GM12878 (cell line): Measurements from ENCODE around the gene AAMP. TPM values are rescaled to one million over a fixed set of nuclear protein-coding genes. Genes with fewer than 3 reads are reported as not detected.

Source experiments
- ATAC-seq: fragments of 200-7000 bp; cut with Tn5 transposase; 3 replicates; pipeline ENCODE4 v1.9.1; 2020; ENCODE audit warnings: mild to moderate bottlenecking, moderate library complexity
- BruUV-seq: library from RNA; stranded (reverse); fragments of 400-500 nt; replicated peaks from 2 replicates; lab custom pipeline; 2021; lab: Mats Ljungman, UMichigan
- CTCF ChIA-PET: fragments of 300-600 bp; sonication (Branson Sonifier 250); formaldehyde crosslinking; extraction: SDS; loops from one replicate; lab custom pipeline; 2021; ENCODE audit warnings: inconsistent platforms; lab: Yijun Ruan, JAX
- POLR2A ChIA-PET: fragments of 350-600 bp; formaldehyde crosslinking; extraction: SDS; loops from one replicate; lab custom pipeline; 2021; ENCODE audit warnings: inconsistent platforms; lab: Charles Lee
- RAD21 ChIA-PET: fragments of 300-600 bp; sonication (Branson Sonifier 250); formaldehyde crosslinking; loops from one replicate; lab custom pipeline; 2023; ENCODE audit warnings: antibody characterized with exemption; ENCODE audit not compliant: unreplicated experiment; lab: Charles Lee
- SMC1A ChIA-PET: fragments of 300-600 bp; sonication (Branson Sonifier 250); formaldehyde crosslinking; loops from one replicate; lab custom pipeline; 2023; ENCODE audit not compliant: unreplicated experiment, uncharacterized antibody; lab: Charles Lee
- DNase-seq: peaks from one replicate; pipeline ENCODE4 v3.0.0-alpha.2; 2011; ENCODE audit warnings: low read depth, low spot score
- FAIRE-seq: peaks from 3 replicates; lab custom pipeline; 2011; peaks lifted over from hg19 to GRCh38; lab: Jason Lieb, UNC
- H2AFZ ChIP-seq: 2 replicates; pipeline ENCODE4 v1.6.0; 2011; ENCODE audit warnings: low read depth, low read length, control low read depth; ENCODE audit not compliant: control insufficient read depth
- H3K27ac ChIP-seq: 2 replicates; pipeline ENCODE4 v1.5.1; 2011; ENCODE audit warnings: control low read depth; ENCODE audit not compliant: control insufficient read depth, insufficient read depth
- H3K27me3 ChIP-seq, 2 experiments: replicated peaks in 1 of 2; 2 replicates each; pipeline versions ENCODE4 v1.6.0 to v1.6.1; 2011; ENCODE audit warnings: low read length in 1 of 2; ENCODE audit not compliant: control insufficient read depth in 2 of 2, insufficient read depth in 2 of 2
- H3K36me3 ChIP-seq, 2 experiments: 2 replicates each; pipeline ENCODE4 v1.5.1; 2011; ENCODE audit warnings: low read length in 1 of 2; ENCODE audit not compliant: control insufficient read depth in 2 of 2, insufficient read depth in 2 of 2
- H3K4me1 ChIP-seq: 2 replicates; pipeline ENCODE4 v1.6.1; 2011; ENCODE audit warnings: mild to moderate bottlenecking, low read length, moderate library complexity, mixed read lengths; ENCODE audit not compliant: control insufficient read depth, insufficient read depth
- H3K4me2 ChIP-seq: 2 replicates; pipeline ENCODE4 v1.6.0; 2011; ENCODE audit warnings: control low read depth; ENCODE audit not compliant: control insufficient read depth, insufficient read depth
- H3K4me3 ChIP-seq: fragments of 200-600 bp; sonication (generic); 2 replicates; pipeline ENCODE4 v1.5.1; 2016
- H3K79me2 ChIP-seq: 2 replicates; pipeline ENCODE4 v1.6.0; 2011; ENCODE audit warnings: low read length; ENCODE audit not compliant: control insufficient read depth, insufficient read depth
- H3K9ac ChIP-seq: 2 replicates; pipeline ENCODE4 v1.8.0; 2011; ENCODE audit warnings: low read length, control low read depth, mixed read lengths; ENCODE audit not compliant: control insufficient read depth, insufficient read depth
- H3K9me3 ChIP-seq: replicated peaks from 3 replicates; pipeline ENCODE4 v1.5.1; 2011; ENCODE audit warnings: mild to moderate bottlenecking, low read length; ENCODE audit not compliant: control insufficient read depth, insufficient read depth
- H4K20me1 ChIP-seq: 2 replicates; pipeline ENCODE4 v1.6.0; 2011; ENCODE audit not compliant: control insufficient read depth, insufficient read depth
- E4F1 ChIP-seq: fragments of 450-650 bp; IDR thresholded peaks from 2 replicates; pipeline ENCODE4 v1.6.1; 2018; ENCODE audit warnings: borderline replicate concordance, mild to moderate bottlenecking; ENCODE audit not compliant: partially characterized antibody
- MYC ChIP-seq: IDR thresholded peaks from 2 replicates; pipeline ENCODE4 v1.6.1; 2011; ENCODE audit warnings: mild to moderate bottlenecking, low read length, moderate library complexity, inconsistent platforms; ENCODE audit not compliant: insufficient read depth, insufficient replicate concordance, insufficient read length, severe bottlenecking
- POLR2AphosphoS5 ChIP-seq: IDR thresholded peaks from 2 replicates; pipeline ENCODE4 v1.6.1; 2011; ENCODE audit warnings: mild to moderate bottlenecking, low read length, inconsistent platforms
- WRNIP1 ChIP-seq: IDR thresholded peaks from 2 replicates; pipeline ENCODE4 v1.6.1; 2011; ENCODE audit warnings: low read depth, low read length, improper control_type of control experiment, borderline replicate concordance
- WGBS: methylation state at CpG from one replicate; pipeline ENCODE4 v1.1.6; 2016; ENCODE audit warnings: low lambda C conversion rate; ENCODE audit not compliant: insufficient replicate concordance, insufficient coverage; ENCODE audit errors: missing lambda C conversion rate; 5-methylcytosine and 5-hydroxymethylcytosine counted together
- in situ Hi-C: fragments of 300-500 bp; cut with MboI; formaldehyde crosslinking; loops from 9 replicates; pipeline ENCODE4 v1.14.3; 2018; ENCODE audit warnings: mixed read lengths
- intact Hi-C: fragments of 100-400 bp; cut with micrococcal nuclease; formaldehyde crosslinking; loops from one replicate; pipeline ENCODE4 v1.14.2; 2022; ENCODE audit not compliant: unreplicated experiment
- polyA plus RNA-seq, 11 experiments: library from polyadenylated mRNA; depleted of rRNA in 4 of 11; unstranded in 6 of 11; stranded (reverse) in 5 of 11; fragments of >200 nt; fragmentation: Nextera tagmentation in 4 of 11; fragmentation: Illumina TruSeq in 1 of 11; extraction: Ambion mirVana in 4 of 11; extraction: Trizol in 1 of 11; gene quantifications; 1 replicate in 1 of 11; 2 replicates in 10 of 11; pipeline versions ENCODE4 v1.2.1 to v1.2.3, GENCODE V29; 2011 to 2016; ENCODE audit warnings: inconsistent platforms in 2 of 11, missing spikeins in 2 of 11, low read depth in 1 of 11
- total RNA-seq, 4 experiments: library from RNA; depleted of rRNA in 3 of 4; stranded (reverse); fragments of >200 nt in 3 of 4; fragmentation: Illumina TruSeq in 1 of 4; extraction: Trizol in 1 of 4; gene quantifications; 2 replicates each; pipeline versions ENCODE4 v1.2.1 to v1.2.3, GENCODE V29; 2013 to 2021

AAMP gene
- total and polyA plus RNA-seq, 10 of the 15 experiments (the other 5 are each of a cell fraction or from before 2014, with no cell fraction given) = 4.4 to 140 (median 81.9) TPM

DNA sequence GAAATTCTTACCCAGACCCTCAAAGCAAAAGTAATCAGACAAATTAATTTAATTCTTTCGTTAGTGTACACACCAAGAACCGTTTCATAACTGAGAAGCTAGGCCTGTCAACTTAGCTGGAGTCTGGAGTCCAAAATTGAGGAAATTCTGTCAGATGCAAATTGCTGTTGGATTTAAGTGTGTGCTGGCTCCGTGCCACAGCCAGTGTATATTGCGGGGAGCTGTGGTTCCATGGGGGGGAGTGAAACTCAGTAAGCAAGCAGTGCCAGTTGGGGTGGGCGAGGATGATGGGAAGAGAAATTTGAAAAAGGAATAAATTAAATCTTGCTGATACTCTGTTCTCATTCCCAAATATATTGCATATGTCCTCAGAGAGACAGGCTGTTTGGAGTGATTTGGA is 48.9 kb downstream of the AAMP start:
- H3K4me3 ChIP-seq = peak overlapping the region; percentile 93
- no peak for DNase-seq
- ChIA-PET RAD21 (interaction anchor here (0.8 to 6.7 kb wide), 5 partner anchors 8 to 66 kb away, joined by 3 to 84 read pairs (median 5); partner anchors contain the start of genes AAMP and PNKD), SMC1A (interaction anchor here (1.2 to 4.6 kb wide), 6 partner anchors 9 to 282 kb away, joined by 3 to 73 read pairs (median 4); no protein-coding TSS in a partner anchor), POLR2A (interaction anchor here (0.5 to 8.8 kb wide), 4 partner anchors 8 to 133 kb away, joined by 3 to 98 read pairs (median 5); partner anchors contain the start of genes AAMP and PNKD), CTCF (interaction anchor here (2.0 to 5.7 kb wide), 3 partner anchors 9 to 36 kb away, joined by 7 to 58 read pairs (median 8); no protein-coding TSS in a partner anchor)
- no peaks in the 10 kb centered on the region for H3K9me3 ChIP-seq
- no TSS peak for BruUV-seq
- peaks cover 30% of the 10 kb centered on the region for H3K4me1 ChIP-seq
- H3K4me2 ChIP-seq = peak overlapping the region; percentile 94
- H3K27ac ChIP-seq = peak overlapping the region; percentile 37
- no peak overlapping the region for H2AFZ ChIP-seq
- no peak for FAIRE-seq
- H3K9ac ChIP-seq = peak overlapping the region; percentile 47
- peaks cover 18% of the 10 kb centered on the region for H4K20me1 ChIP-seq
- WGBS = 9% methylated on average over 5 of the region's 5 CpGs
- H3K36me3 ChIP-seq = peaks cover 5 to 32% of the 10 kb centered on the region in 2 experiments
- TF ChIP-seq WRNIP1 (0 out of 2 replicates have a peak, but pooled peaks have one; percentile 9), E4F1 (no peak), POLR2AphosphoS5 (peak; percentile 67), MYC (no peak)
- H3K27me3 ChIP-seq = no peaks in the 10 kb centered on the region
- in situ Hi-C loops (no loop called here), intact Hi-C loops (no loop called here)
- H3K79me2 ChIP-seq = peaks cover 97% of the 10 kb centered on the region
- no peak for ATAC-seq
